ENCODE results near the gene SV2B. TPM values are rescaled to one million over a fixed set of nuclear protein-coding genes. Genes with fewer than 3 reads are reported as not detected.

SV2B gene
- total and polyA plus RNA-seq, 9 of the 15 experiments (the other 6 are each of a cell fraction or from before 2014, with no cell fraction given): 0.01 to 0.25 (median 0.11) TPM

- TF ChIP-seq, protein P1, sequence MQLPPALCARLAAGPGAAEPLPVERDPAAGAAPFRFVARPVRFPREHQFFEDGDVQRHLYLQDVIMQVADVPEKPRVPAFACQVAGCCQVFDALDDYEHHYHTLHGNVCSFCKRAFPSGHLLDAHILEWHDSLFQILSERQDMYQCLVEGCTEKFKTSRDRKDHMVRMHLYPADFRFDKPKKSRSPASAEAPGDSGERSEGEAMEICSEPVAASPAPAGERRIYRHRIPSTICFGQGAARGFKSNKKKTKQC (CRISPR knock-in tag; IDR thresholded peaks at IDR 0.05): no peak
- TF ChIP-seq ZKSCAN3 (CRISPR knock-in tag; IDR thresholded peaks at IDR 0.05) (no peak), KAT7 (CRISPR knock-in tag; IDR thresholded peaks at IDR 0.05; ENCODE audit: borderline replicate concordance) (no peak), FOXM1 (IDR thresholded peaks at IDR 0.05; ENCODE audit: low read depth) (no peak), FOXM1 (CRISPR knock-in tag; IDR thresholded peaks at IDR 0.05; ENCODE audit: low read depth) (no peak), STAT5B (CRISPR knock-in tag; IDR thresholded peaks at IDR 0.05) (no peak), ZNF318 (IDR thresholded peaks at IDR 0.05; ENCODE audit: borderline replicate concordance in 1 of 2, low read depth in 1 of 2) (no peak), RUNX1 (IDR thresholded peaks at IDR 0.05; ENCODE audit: low read depth) (no peak)
Observed at GRCh38 chr15:91116113-91117067, 16.3 kb downstream of the SV2B start (continued).

Data from K562 (cell line).